ELF-1 (cell line): Measurements from ENCODE around the gene SNX6.
A peak's percentile ranks its signal among the peaks of the same experiment; 100 is the strongest.
"Not testable (repeated sequence)": the region's sequence is repeated elsewhere in the genome, so short reads cannot be mapped to it uniquely, and the experiment has no call there.

Source experiments
- DNase-seq: peaks from one replicate; pipeline ENCODE4 v3.0.0-alpha.2; 2016; ENCODE audit warnings: low read depth, low spot score

Gene SNX6

DNA sequence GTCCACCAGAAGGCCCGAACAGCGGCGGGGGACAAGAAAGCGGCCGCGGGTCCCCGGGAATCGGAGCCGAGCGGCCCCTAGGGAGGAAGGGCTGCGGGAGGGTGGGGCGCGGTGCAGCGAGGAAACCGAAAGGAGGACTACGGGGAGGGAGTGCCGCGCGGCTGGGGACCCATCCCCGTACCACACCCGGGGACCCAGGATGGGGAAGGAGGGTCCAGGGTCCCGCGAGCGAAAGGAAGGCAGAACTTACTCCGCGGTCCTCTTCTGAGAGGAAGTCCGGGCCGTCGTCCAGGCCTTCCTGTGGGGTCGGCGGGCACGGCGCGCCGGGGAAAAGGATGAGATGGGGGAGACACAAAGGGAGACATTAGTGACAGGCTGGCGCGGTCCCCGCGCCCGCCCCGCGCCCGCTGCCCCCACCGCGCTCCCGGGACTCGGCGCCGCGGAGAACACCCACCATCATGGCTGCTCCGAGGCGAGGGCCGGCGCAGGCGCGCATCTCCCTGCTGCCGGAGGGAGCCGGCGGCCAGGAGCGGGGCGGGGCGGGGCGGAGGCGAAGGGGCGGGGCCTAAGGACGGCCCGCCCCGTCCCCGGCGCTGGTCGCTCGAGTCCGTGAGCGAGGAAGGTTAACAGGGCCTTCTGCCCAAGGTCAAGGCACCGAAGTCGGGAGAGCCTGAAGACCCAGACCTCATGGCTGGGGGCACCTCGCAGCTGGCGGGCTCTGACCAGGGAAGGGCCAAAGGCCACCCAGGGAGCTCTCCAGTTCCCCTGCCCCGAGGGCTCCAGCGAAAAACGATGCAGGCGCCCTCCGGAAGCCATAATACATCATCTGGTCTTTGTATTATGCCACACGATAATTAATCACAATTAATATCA, at the start of gene SNX6:
TSS of gene SNX6 (minus strand) at position 492 of the 873 bp plus-strand sequence. CDS start at position 460, 32 bp downstream.
- peak; percentile 70 for DNase-seq

DNA sequence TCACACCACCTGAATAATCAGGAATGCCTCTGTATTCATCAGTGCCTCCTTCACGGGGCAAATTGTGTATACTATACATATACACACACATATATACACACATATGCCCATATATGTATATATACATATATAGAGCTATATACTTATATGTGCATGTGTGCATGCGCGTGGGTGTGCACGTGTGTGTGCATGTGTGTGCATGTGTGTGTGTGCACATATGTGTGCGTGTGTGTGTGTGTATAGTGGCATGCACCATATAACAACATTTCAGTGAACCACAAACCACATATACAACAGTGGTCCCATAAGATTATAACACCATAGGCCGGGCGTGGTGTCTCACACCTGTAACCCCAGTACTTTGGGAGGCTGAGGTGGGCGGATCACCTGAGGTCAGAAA, 48.8 kb upstream of the SNX6 start:
- DNase-seq, result no peak

DNA sequence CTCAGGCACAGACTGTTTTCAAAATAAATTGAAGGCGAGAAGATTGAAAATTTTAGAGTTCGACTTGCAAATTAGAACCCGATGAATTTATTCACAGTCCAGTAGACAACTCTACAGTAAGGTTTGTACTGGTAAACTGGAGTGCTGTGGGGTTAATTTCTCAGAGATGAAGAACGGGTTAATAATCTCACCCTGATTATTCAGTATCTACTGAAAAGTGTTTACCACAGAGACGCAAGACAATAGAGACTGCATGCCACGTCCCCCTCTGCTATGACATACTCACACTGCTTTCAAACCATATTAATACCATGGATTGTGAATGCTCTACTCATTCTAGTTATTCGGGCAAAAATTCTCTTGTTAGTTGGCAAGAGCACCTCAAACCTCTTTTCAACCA, 48.4 kb upstream of the SNX6 start:
- DNase-seq, result no peak

DNA sequence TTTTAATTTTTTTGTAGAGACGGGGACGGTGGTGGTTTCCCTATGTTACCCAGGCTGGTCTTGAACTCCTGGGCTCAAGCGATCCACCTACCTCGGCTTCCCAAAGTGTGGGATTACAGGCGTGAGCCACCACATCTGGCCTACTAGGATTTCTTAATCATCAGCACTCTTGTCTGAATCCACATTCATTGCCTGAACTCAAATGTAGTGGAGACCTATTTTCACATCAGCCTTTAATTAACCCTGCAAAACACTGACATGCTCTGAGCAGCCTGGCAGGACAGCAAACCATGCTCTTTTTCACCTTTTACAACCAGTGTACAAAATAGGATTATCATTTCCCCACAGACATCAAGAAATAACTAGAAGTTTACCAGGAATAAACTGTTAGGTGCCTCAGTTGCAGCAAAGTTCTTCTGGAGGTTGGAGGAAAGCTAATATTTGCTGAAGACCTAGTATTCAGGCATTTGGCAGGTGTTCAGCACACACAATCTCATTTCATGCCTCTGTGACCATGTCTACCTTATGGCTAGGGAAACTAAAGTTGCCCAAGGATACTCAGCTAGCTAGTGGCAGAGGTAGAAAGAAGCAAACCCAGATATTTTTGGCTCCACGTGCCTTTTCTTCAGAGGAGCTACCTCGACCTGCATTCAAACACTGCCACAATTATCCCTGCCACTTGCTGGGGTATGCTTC, 46.7 kb upstream of the SNX6 start:
- DNase-seq, result no peak

DNA sequence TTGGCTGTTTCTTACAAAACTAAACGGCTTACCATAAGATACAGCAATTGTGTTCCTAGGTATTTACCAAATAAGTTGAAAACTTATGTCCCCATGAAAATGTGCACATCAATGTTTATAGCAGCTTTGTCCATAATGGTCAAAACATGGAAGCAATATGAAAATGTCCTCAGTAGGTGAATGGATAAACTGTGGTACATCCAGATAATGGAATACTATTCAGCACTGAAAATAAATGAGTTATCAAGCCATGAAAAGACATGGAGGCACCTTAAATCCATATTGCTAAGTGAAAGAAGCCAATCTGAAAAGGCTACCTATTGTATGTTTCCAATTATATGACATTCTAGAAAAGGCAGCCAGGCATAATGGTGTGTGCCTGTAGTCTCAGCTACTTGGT, 43.8 kb upstream of the SNX6 start:
- no peak for DNase-seq

DNA sequence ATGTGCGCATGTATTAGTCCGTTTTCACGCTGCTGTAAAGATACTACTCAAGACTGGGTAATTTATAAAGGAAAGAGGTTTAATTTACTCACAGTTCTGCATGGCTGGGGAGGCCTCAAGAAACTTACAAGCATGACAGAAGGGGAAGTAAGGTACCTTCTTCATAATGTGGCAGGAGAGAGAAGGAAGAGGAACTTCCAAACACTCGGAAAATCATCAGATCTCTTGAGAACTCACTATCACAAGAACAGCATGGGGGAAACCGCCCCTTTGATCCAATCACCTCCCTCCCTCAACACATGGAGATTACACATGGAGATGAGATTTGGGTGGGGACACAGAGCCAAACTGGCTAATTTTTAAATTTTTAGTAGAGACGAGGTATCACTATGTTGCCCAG, 41.8 kb upstream of the SNX6 start:
- DNase-seq, result no peak

DNA sequence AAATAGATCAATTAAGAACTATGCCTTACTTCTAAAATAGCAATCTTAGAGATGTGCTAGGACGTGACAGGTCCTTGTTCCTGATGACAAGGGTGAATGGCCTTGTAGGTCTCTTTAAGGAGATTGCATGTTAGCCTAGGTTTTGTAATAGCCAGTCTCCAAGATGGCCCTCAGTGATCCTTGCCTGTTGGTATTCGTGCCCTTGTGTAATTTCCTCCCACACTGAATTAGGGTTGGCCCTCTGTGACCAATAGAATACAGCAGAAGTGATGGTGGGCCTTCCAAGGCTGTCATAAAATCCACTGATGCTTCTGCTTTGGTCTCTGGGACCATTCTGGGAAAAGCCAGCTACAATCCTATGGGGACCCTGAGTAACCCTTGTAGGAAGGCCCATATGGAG, 38.2 kb upstream of the SNX6 start:
- DNase-seq, result no peak

DNA sequence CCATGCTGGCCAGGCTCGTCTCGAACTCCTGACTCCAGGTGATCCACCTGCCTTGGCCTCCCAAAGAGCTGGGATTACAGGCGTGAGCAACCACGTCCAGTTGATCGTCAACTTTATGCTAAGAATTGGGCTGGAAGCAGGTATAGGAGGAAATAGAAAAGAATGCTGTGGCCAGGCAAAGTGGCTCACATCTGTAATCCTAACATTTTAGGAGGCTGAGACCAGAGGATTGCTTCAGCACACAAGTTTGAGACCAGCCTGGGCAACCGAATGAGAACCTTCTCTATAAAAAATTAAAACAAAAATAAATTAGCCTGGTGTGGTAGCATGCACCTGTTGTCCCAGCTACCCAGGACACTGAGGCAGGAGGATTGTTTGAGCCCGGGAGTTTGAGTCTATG, 37.1 kb upstream of the SNX6 start:
- DNase-seq, result no peak

DNA sequence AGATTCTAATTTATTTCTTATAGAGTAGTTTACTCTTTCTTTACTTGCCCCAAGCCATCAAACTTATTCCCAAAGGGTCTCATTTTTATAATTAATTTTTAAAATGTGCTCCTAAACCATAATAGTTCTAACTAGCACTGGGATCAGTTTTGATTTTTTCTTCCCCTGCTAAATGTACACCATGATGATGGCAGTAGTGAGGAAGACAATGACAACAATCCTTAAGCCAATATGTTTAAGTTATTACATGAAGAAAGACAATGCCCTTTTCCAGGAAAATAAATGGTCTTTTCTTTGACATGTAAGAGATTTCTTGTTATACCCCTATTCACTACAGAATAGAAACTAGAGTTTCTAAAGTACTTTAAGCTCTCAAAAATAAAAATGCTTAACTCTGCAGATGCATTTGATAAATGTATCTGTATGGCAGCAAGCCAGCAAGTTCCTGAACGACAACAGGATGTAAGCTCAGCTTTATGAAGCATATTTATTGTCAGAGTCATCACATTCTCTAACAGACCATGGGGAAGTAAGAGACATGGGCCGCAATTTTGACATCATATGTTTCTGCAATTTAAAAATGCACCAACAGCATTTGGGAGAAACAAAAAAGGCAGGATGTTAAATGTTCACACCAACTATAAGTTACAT, 36.0 kb upstream of the SNX6 start:
- no peak for DNase-seq

DNA sequence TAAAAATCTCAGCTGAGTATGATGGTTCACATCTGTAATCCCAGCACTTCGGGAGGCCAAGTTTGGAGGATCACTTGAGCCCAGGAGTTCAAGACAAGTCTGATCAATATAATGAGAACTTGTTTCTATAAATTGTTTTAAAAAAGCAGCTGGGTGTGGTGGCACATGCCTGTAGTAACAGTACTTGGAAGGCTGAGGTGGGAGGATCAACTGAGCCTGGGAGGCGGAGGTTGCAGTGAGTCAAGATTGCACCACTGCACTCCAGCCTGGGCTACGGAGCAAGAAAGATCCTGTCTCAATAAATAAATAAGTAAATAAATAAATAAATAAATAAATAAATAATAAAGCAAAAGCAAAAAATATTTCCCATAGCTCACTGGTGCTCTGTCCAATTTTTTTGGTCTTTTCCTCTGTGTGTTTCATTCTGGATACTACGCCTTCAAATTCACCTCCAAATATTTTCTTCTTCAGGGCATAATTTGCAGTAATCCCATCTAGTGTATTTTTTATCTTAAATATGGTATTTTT, 32.7 kb upstream of the SNX6 start:
- no peak for DNase-seq

DNA sequence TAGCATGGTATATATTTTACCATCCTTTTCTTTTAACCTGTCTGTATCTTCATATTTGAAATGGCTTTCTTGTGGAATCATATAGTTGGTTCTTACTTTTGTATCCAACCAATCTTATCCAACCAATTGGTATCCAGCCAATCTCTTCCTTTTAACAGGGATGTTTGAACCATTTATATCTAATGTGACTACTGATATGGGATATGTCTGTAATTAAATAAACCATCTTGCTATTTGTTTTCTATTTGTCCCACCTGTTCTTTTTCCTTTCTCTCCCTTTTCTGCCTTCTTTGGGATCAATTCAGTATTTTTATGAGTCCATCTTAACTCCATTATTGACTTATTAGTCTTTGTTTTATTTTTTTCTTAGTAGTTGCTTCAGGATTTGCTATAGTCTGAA, 30.8 kb upstream of the SNX6 start:
- no peak for DNase-seq

DNA sequence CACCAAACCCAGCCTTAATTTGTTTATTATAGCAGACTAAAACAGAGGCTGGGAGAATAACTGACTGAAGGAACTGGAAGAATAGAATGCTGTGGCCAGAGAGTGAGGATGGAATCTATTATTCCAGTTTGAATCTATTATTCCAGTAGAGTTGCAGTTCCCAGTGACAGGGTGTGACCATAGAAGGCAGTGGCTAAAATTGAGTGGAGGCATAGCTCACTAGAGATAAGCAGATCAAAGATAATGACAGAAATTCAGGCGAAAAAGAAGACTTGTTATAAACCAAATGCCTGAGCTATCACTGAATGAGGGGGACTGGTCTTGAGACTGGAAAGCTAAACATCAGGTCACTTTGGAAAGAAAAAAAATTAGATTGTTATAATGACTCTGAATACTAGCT, 26.0 kb upstream of the SNX6 start:
- DNase-seq, result no peak

DNA sequence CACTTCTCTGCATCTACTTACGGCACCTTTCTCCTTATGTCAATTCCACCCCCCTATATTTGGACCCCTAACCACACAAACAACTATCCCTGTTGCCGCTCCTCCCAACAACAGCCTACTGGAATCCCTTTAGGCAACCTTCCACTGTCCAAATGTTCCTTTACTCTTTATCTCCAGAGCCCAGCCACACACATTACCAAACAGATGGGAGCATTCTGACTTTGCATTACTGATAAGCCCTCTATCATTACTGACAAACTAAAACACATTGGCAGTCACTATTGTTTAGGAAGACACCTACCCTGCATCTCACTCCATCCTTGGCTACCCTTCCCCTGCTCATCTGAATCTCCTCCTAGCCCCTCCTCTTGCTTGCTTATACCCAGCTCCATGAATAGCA, 23.1 kb upstream of the SNX6 start:
- not testable (repeated sequence) for DNase-seq

DNA sequence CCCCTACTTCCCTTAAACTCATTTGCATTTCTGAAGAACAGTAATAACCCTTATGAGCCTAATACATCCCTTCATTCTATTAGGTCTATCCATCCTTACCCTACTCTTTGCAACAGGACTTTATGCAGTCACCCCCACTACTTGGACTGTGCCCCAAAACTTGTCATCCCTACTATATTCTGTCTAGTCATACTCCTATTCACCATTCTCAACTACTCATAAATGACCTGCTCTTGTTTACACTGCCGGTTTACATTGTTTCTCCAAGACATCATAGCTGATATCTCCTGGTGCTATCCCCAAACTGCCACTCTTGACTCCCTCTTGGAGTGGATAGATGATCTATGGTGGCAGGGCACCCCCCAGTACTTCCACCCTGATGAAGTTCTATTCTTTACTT, 22.4 kb upstream of the SNX6 start:
- DNase-seq, result not testable (repeated sequence)

DNA sequence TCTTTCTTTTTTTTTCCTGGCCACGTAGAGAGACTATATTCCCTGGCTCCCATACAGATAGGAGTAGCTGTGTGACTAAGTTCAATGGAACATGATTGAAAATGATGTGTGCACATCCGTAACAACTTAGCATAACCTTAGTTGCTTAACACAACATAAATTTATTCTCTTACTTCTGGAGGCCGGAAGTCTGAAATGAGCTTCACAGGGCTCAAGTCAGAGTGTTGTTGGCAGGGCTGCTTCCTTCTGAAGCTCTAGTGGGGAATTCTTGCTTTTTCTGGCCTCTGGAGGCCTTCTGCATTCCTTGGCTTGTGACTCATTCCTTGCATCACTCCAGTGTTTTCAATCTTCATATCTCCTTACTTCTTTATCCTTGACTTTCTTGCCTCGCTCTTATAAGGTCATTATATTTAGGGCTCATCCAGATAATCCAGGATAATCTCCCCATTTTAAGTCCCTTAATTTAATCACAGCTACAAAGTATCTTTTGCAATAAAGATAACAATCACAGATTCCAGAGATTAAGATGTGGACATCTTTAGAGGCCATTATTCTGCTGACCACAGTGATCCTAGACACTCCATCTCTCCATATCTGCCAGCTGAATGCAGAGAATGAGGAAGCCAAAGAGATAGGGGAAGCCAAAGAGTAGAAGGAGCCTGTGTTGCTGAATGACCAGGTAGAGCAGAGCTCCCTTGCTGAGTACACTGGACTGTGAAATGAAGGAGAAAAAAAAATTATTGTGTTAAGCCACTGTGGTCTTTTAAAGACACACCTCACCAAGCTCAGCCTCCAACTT, 21.0 kb upstream of the SNX6 start:
- peak; percentile 62 for DNase-seq

DNA sequence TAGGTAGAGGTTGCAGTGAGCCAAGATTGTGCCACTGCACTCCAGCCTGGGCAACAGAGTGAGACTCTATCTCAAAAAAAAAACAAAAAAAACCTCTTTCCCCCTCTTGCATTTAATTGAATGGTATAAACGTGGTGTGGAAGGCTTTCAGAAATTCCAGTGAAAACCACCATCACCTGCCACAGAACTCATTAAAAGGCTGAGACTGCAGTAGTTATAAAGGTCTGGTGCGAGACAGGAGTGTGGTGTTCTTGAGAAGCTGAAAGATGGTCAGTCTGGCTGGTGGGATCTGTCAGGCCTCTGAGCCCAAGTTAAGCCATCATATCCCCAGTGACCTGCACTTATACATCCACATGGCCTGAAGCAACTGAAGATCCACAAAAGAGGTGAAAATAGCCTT, 20.1 kb upstream of the SNX6 start:
- DNase-seq, result not testable (repeated sequence)

DNA sequence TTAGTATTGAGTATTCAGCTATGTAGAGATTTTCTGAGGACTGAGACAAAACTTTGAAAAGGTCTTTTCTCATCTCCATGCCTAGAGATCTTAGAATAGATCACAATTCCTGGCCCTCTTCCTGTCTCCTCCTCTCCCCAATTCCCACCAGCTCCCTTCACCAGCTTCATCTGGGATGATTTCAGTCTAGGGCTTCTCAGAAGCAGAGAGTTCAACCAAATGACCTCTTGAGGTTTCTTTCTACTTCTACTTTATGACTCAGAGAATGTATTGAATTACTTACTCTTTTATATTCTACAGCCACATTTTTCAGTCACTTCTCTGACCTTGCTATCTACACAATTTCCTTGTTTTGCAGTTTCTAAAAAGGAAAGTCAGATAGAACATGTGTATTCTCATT, 19.4 kb upstream of the SNX6 start:
- no peak for DNase-seq

DNA sequence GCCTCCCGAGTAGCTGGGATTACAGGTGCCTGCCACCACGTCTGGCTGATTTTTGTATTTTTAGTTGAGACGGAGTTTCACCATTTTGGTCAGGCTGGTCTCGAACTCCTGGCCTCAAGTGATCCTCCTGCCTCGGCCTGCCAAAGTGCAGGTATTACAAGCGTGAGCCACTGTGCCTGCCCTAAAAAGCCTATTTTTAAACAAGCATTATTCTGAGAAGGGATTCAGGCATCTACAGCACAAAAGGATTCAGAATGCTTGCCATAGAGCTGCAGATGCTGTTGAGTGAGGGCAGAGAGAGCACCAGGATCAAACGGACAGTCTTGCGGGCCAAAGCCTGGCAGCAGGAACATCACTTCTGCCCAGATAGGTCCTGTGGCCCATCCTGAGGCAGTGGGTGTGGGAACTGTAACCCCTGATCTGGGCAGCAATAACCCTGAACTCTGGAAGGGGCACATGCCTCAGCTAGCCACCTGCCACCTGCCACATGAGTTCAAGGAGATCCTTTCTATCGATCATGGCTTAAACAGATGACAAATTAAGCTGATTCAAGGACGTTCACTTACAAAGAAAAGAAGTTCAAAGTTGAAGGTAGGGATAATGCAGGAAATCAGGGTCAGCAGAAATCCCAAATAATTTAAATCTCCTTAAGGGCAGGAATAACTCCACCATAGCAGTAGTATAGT, 16.8 kb upstream of the SNX6 start:
- no peak for DNase-seq

DNA sequence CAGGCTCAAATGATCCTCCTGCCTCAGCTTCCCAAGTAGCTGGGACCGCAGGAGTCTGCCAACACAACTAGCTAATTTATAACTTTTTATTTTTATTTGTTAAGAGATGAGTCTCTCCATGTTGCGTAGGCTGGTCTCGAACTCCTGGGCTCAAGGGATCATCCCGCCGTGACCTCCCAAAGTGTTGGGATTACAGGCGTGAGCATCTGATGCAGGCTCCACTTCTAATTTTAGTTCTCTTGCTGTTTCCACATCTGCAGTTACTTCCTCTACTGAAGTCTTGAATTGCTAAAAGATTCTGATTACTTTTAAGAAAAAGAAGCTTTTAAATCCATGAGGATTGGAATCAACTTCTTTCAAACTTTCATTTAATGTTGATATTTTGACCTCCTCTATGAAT, 13.4 kb upstream of the SNX6 start:
- no peak for DNase-seq

DNA sequence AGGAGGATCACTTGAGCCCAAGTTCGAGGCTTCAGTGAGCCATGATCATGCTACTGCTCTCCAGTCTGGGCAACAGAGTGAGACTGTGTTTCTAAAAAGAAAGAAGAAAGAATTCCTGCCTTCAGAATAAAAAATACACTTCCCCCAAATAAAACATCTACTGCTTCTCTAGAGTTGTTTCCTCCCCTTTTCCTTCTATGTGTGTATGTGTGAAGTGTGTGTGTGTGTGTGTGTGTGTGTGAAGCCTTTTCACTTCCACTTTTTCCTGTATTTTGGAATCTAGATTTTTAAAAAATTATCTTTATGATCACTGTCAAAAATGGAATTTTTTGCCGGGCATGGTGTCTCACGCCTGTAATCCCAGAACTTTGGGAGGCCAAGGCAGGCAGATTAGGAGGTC, 12.6 kb upstream of the SNX6 start:
- no peak for DNase-seq

DNA sequence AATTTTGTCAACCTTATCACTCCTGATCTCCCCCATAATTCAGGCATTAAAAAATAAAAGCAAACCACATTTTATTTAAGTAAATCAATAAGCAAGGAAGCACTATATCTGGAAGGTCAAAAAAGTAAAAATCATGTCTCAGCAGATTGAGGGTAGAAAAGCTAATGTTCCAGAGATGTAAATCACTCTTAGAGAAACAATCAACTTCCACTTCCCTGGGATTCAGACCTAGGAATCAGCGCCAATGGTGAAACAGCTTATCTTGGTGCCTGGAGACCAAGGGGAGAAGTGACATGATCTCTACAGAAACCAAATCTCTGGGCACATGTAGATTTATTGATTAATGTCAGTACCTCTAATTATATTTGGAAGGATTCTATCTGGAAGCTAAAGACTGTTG, 10.9 kb upstream of the SNX6 start:
- no peak for DNase-seq
